Stimulated activated CD4-positive, alpha-beta T cell treated with anti-CD3 and anti-CD28 coated beads, Interleukin-2, amount 100 ng/mL, for 48 hours (primary cell): Measurements from ENCODE around the gene LGMN.

Experiments used
- DNase-seq, 2 donors: peaks; one replicate each; pipeline ENCODE4 v3.0.0-alpha.2; 2020

Gene LGMN

DNA sequence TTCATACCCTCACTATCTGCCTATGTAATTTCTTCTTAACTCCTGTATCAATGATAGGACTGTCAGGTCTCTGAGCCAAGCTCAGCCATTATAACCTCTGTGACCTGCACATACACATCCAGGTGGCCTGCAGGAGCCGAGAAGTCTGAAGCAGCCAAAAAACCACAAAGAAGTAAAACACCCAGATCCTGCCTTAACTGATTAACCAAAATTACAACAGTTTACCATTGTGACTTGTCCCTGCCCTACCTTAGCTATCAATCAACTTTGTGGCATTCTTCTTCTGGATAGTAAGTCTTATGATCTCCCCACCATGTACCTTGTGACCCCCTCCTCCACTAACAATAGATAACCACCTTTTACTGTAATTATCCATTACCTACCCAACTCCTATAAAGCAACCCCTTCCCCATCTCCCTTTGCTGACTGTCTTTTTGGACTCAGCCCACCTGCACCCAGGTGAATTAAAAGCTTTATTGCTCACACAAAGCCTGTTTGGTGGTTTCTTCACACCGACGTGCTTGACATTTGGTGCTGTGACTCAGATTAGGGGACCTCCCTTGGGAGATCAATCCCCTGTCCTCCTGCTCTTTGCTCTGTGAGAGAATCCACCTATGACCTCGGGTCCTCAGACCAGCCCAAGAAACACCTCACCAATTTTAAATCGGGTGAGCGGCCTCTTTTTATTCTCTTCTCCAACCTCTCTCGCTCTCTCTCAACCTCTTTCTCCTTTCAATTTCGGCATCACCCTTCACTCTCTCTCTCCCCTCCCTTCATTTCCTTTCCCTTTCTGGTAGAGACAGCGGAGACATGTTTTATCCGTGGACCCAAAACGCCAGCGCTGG is 11.5 kb upstream of the LGMN start:
- no peak for DNase-seq

DNA sequence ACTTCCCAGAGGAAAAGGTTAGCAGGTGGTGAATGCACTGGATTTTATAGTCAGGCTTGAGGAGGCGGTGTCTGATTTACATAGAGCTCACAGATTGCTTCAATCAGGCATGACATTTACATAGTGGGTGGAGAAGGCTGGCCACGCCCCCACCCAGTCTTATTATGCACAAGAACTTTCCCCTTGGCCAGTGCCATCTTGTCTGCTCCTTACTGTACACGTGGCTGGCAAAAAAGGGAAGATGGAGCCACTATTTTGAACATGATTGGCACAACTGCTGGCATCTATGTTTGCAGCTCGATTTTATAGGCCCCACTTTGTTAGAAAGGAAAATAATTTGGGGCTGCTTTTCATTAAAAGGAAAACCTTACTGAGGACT is 10.9 kb upstream of the LGMN start:
- DNase-seq = no peak

DNA sequence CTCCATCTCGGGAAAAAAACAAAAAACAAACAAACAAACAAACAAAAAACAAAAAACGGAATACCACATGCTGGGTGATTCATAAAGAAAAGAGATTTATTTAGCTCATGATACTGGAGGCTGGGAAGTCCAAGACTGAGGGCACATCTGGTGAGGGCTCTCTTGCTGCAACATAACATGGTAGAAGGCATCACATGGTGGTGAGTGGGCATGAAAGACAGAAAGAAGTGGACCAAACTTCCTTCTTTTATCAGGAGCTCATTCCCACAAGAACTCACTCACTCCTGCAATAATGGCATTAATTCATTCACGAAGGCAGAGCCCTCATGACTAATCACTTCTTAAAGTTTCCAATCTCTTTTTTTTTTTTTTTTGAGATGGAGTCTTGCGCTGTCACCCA is 8.0 kb upstream of the LGMN start:
- no peak for DNase-seq

DNA sequence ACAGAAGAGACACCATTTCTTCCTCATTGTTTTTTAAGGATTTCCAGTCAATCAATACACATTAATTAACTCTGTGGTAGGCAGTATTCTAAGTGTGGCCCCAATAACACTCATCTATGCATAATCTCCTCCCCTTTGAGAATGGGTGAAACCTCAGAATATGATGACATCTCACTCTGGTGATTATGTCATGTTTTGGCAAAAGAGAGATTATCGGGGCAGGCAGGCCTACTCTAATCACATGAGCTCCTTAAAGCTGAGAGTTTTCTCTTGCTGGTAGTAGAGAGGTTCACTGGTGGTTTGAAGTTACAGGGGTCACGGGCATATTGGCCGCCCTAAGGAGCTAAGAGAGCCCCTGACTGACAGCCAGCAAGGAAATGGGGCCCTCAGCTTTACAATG is 7.1 kb upstream of the LGMN start:
- DNase-seq = no peak

DNA sequence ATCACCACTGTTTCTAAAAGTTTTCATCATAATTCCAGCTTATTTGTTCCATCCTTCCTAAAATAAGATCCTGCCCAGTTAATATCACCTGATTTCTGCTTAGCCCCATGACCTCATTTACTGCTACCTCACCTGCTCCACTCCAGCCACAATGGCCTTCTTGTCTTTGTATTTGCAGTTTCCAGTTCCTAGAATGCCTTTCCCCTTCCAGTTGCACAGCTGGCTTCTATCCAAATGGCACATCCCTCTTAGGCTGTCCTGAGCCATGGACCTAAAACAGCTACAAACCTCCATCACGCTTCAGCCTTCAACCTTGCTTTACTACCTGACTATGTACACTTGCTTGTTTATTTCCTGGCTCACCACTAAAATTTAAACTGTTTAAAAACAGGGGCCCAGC is 6.5 kb upstream of the LGMN start:
- DNase-seq = no peak

DNA sequence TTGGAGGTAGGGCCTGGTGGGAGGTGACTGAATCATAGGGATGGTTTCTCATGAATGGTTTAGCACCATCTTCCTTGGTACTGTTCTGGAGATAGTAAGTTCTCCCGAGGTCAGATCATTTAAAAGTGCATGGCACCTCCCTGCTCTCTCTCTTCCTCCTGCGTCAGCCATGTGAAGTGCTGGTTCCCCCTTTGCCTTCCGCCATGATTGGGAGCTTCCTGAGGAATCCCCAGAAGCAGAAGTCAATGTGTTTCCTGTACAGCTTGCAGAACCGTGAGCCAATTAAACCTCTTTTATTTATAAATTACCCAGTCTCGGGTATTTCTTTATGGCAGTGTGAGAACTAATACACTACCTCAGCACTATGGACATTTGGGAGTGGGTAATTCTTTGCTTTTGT is 4.8 kb upstream of the LGMN start:
- DNase-seq = no peak

DNA sequence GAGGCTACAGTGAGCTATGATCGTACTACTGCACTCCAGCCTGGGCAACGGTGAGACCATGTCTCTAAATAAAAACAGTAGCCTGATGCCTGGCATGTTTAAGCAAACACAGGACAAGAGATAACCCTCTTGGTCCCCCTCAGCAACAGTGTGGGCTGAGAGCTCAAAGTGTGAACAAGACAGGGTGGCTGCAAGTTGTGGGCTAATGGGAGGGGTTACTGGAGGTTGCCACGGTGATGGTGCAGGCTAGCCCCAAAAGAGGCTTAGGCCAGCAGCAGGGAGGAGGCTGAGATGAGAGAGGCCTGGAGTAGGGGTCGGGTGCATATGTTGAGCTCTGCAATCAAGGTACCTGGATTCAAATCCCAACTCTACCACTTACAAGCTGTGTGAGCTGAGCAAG is 3.4 kb upstream of the LGMN start:
- DNase-seq = no peak

DNA sequence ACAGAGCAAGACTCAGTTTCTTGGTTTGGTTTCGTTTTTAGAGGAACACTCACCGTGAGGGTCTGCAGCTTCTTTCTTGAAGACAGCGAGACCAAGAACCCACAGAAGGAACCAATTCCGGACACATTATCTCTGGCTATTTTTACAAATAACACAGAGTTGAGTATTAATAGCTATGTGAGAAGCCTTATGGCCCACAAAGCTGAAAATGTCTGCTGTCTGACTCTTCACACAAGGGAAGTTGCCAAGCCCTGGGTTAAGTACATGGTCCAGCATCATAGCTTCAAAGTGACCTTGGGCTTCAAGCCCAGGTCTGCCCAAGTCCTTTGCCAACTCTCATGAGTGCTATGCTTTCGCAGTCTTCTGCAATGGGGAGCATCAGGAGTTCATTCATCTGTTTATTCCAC is 2.6 kb upstream of the LGMN start:
- no peak for DNase-seq

DNA sequence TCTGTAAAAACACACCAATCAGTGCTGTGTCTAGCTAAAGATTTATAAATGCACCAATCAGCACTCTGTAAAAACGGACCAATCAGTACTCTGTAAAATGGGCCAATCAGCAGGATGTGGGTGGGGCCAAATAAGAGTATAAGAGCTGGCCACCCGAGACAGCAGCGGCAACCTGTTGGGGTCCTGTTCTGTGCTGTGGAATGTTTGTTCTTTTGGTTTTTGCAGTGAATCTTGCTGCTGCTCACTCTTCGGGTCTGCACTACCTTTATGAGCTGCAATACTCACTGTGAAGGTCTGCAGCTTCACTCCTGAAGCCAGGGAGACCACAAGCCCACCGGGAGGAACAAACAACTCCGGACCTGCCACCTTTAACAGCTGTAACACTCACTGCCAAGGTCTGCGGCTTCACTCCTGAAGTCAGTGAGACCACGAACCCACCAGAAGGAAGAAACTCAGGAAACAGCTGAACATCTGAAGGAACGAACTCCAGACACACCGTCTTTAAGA is 1.8 kb upstream of the LGMN start:
- DNase-seq = peak in 1 of 2 donors; percentile 31

DNA sequence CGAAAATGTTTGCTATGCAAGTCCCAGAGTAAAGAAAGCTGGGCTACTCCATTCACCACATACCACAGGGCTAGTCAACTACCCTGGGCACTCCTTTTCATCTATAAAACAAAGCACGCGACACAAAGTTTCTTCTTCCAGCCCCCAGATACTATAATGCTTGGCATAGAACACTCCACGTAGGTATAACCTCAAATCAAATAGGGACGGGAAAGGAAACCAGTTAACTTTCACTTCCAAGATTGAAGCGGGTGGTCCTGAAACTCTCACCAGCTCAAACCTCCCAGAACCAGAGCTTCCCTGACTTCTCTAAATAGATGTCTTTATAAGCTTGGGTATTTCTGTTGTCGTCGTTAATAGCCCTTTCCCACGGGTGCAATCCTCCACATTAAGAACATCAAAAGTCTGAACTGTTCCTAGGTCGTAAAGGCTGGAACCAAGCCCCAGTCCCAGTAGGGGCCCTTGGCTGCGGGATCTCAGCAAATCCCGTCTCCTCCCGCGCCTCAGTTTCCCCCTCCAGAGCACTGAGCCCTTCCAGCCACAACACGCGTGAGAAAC is 647 bp downstream of the LGMN start:
- no peak for DNase-seq

DNA sequence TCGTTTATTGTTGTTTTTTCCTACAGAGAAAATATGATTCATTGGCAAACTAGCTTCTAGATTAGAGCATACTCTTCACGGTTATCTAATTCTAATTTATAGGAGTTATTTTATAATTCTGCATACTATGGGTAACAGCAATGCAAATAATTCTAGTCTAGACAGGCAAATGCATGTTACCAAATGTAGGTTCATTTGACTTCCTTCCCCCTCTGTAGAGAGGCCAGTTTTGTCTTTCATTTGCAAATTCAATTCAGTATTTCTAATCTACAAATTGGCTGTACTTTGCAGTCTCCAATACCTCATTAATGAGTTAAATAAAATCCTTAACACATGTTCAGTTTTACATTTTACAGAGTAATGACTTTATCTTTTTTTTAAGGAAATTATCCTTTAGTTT is 4.2 kb downstream of the LGMN start:
- DNase-seq = no peak

DNA sequence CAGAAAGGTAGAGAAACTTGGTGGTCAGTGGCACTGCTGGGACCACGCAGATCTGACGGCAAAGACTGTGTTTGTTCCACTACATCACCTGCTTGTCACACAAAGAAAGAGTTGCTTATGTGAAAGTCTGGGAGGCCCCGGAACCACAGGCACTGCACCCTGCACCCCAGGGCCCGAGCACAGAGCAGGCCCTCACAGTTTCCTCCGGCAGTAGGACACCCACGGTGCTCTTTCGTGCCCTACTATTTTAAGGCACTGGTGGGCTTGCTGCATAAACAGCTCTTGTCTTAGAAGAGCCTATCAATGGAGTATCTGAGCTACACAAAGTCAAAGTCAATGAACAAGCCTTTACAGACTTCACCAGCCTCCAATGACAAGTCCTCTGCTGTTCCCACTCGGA is 8.0 kb downstream of the LGMN start:
- DNase-seq = no peak

DNA sequence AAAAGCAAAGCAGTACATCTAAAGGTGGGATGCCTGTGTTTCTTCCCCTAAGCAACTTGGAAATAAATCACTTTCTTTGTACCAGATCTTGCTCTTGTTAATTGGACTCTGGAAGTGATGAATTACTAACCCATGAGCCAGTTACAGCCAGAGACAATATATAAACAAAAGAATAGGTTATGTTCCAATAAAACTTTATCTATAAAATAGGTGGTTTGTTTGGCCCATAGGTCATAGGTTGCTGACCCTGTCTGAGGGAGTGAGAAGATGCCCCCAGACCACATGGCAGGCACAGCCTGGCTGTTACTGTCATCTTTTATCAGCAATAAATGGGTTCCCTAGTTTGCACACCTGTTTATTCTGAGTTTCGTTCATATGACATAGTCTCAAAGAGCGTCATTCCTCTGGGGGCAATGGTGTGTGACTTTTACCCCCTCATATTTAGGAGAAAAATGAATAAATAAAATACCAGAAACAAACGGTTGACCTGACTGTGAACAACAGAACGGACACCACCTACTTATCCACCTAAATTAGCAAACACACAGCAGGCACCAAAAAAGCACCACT is 10.7 kb downstream of the LGMN start:
- no peak for DNase-seq

DNA sequence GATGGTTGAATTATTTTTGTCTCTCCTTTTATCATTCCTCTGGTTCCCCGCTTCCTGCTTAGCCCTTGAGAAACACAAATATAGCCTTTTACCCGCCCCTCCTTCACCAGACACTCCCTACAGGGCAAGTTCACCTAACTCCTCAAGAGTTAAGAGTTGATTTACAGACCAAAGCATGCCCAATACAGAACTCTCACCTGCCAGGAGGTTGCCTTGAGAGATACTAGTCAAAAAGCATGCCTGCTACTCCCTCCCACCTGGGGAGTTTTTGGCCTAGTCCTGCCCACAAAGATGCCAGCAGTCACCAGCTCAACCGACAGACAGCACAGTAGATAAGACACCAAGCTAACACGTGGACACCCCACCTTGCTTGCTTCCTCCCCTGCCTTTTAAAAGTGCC is 11.2 kb downstream of the LGMN start:
- DNase-seq = no peak

DNA sequence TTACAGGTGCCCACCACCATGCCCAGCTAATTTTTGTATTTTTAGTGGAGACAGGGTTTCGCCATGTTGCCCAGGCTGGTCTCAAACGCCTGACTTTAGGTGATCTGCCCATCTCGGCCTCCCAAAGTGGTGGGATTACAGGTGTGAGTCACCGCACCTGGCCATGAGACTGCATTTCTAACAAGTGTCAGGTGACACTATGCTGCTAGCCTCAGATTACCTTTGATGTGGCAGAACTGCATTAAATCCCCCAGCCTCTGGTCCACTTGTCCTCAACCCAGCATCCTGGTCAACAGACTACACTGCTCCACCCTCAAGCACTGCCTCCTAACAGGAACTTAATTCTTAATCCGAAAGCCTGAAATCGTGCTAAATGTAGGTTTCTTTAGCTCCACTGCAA is 13.1 kb downstream of the LGMN start:
- no peak for DNase-seq

DNA sequence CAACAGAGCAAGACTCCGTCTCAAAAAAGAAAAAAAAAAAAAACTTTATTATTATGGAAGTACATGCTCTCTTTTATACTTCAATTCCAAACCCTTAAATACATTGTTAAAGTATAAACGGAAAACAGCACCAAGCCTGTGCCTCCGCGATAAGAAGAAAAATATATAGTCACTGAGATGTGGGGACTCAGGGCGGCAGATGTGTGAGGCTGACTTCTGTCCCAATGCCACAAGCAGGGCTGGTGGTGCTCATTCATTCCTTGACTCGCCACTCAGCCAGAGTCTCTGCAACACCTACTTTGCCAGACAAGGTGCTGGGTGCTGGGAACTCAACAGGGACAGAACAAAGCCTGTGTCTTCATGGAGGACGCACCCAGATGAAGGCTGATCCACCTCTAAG is 13.8 kb downstream of the LGMN start:
- no peak for DNase-seq

DNA sequence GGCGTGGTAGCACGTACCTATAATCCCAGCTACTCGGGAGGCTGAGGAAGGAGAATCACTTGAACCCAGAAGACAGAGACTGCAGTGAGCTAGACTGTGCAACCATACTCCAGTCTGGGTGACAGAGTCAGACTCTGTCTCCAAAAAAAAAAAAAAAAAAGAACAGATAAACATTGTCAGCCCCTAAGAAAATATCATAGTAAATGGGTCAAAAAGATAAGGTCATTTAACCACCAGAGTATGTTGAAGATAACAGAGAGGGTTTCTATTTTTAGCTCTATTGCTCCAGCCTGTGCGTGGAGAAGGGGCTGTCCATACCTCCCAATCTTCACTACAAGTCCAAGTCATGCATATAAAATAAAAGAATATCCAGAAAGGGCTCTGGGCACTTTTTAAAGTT is 15.4 kb downstream of the LGMN start:
- no peak for DNase-seq

DNA sequence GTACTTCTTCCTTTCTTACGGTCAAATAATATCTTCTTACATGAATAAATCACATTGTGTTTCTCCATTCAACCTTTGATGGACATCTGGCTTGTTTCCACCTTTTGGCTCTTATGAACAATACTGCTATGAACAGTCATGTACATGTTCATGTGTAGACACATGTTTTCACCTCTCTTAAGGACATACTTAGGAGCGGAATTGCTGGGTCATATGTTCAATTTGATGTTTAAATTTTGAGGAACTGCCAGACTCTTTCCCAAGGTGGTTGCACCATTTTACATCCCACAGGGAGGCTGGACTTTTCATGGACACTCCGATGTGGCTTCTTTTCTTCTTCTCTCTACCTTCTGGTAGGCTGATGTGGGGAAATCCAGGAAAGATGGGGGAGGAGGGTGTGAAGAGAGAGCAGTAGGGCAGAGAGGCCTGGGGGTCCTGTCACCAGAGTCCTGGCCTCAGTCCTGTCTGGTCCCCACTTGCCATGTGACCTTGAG is 16.8 kb downstream of the LGMN start:
- DNase-seq = no peak

DNA sequence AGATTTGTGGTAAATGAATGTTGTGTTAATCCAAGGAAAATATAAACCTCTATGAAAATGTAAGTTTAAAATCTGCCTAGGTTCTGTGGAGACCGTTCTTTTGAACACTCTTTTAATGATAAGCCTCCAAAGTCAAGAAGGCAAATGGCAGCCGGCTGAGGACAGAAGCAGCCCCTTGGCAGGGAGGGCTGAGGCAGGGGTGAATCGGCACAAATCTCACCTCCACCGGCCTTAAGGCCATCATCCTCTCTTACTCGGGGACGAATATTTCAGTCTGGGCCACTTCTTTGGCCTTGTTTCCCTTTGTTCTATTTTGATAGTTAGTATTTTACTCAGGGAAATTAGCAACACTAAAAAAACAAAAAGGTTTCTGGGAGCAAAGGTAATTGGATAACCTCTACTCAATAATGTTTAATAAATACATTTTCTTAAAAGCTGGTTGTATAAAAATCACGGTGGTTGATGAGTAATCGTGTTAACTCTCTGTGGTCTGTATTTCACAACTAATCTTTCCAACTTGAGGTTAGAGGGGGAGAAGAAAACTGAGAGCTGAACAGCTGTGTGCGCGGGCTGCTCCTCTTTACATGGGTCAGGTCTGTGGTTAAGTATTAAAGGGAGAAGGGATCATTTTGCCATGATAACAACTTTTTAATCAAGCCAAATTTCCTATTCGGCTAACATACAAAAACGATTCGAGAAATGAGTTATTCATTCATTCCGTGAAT is 18.6 kb downstream of the LGMN start:
- DNase-seq = no peak

DNA sequence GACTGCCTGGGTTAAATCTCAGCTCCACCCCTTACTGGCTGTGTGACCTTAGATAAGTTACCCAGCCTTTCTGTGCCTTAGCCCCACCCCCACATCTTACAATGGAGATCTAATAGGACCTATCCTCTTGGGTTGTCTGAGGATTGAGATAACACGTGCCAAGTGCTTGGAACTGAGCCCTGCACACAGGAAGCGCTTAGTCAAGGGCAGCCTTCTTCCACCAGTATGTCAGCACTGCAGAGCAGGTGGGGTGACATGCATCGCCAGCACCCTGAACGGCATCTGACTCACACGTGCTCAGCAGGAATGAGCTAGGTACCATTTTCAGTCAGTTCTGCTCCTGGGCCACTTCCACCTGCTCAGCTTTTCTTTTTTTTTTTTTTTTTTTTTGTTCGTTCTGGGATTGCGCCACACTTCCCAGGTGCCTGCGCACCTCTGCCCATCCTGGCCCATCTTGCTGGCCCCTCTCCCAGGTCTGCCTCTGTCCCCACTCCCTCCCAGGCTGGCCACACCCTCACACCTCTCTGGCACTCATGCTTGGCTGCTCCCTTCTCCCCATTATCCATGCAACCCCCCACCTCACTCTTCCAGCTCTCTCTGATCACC is 19.6 kb downstream of the LGMN start:
- peak; percentile 25 to 45 for DNase-seq

DNA sequence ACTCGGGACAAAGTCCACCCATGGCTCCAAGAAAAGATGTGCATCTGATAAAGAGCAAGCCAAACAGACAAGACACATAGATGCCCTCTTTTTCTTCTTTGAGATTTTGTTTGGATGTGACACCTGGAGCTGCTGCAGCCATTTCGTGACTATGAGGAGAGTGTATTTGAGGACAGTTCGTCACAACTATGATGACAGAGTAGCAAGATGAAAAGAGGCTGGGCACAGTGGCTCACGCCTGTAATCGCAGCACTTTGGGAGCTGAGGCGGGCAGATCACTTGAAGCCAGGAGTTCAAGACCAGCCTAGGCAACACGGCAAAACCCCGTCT is 21.5 kb downstream of the LGMN start:
- DNase-seq = no peak

DNA sequence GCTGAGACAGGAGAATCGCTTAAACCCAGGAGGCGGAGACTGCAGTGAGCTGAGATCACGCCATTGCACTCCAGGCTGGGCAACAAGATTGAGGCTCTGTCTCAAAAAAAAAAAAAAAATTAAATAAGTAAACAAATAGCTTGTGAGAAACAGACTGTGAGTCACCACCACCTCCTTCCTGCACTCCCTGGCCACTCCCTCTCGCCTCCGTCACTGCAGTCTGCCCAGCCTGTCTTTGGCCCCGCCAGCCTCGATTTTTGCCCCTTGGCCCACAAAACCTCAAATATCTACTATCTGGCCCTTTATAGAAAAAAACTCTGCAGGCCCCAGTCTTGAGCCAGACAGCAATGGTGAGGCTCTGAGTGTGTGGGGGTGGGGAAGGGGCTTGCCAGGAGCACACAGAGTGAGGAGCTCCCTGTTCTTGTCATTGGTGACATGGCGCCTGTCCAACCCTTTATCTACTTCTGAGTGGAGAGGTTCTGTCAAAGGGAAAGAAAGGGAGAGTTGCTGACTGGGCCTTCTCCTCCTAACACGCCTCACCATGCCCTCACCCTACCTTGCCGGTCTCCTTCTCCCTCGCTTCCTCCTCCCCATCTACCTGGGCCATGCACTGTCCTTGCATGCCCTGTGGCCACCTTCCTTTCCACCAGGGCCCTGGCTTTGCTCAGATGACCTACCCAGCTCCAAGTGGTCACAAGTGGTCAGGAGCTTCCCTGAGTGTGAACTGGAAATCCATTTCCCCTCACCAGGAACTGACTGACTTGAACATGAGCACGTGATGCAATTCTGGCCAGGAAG is 22.1 kb downstream of the LGMN start:
- DNase-seq = no peak
